Measurements from ENCODE around the gene EFHD2. TPM values are rescaled to one million over a fixed set of nuclear protein-coding genes. Genes with fewer than 3 reads are reported as not detected.

Gene EFHD2
- total RNA-seq, 1 donor from 2014 or later = 6.5 TPM

DNA sequence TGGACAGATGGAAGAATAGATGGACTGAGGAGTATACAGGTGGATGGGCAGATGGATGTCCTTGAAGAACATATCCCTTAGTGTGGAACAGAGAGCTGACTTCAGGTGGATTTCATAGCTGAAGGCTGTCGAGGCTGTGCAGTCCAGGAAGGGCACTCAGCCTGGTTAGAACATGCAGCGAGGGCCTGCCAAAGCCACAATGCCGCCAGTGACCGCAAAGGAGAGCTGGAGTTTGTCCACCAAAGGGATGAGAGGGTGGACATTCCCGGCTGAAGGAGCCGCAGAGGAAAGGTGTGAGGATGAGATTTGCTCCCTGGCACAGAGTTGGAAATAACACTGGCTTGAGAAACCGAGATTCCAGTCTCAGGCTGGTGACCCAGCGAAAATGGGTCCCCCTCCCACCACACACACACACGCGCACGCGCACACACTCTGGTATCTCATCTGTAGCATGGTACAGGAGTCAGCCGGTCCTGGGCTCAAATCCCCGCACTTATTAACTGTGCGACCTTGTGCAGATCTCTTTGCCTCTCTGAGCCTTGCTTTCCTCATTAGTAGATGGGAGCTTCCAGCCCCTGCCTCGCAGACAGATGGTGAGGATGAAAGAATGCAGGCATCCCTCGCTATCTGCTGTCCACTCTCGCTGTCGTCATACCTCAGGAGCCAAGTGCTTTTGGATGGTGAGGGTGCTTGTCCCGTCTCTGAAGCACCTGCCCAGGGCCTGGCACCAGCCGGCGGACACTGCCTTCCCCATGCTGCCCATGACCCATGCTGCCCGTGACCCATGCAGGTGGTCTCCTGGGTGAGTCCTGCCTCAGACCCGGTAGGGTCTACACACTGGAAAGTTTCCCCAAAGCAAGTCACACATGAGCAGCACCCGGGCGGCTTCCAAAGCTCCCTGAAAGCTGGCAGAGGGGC, 26.8 kb upstream of the EFHD2 start:
- Mint-ChIP-seq H3K4me1 (peaks cover 90% of the 10 kb centered on the region), H3K4me3 (peak overlapping the region; percentile 27), H3K27ac (peak overlapping the region; percentile 58), H3K27me3 (ENCODE audit: insufficient read depth, low read depth) (peaks cover 36% of the 10 kb centered on the region), H3K36me3 (no peaks in the 10 kb centered on the region), H3K9me3 (no peaks in the 10 kb centered on the region)
- no peak overlapping the region for H2AFZ ChIP-seq (replicated peaks)
- H3K9ac ChIP-seq = no peak overlapping the region
- DNase-seq (ENCODE audit: low spot score) = no peak
- H3K27ac ChIP-seq = no peak overlapping the region
- no peak for TF ChIP-seq EZH2phosphoT487 (IDR thresholded peaks at IDR 0.05)
- TF ChIP-seq EZH2 (IDR thresholded peaks at IDR 0.05) = no peak
- TF ChIP-seq CTCF (IDR thresholded peaks at IDR 0.05) = no peak
- H3K4me3 ChIP-seq = no peak overlapping the region
- H3K27me3 ChIP-seq = peaks cover 57% of the 10 kb centered on the region
- H3K4me1 ChIP-seq = peaks cover 26% of the 10 kb centered on the region
- H3K4me2 ChIP-seq = no peak overlapping the region
- no peaks in the 10 kb centered on the region for H3K79me2 ChIP-seq (ENCODE audit: low read depth)
- H3K36me3 ChIP-seq = no peaks in the 10 kb centered on the region
- peaks cover 43% of the 10 kb centered on the region for H3F3A ChIP-seq (ENCODE audit: low read depth)
- peaks cover 7% of the 10 kb centered on the region for H4K20me1 ChIP-seq (ENCODE audit: low read depth)
- no peaks in the 10 kb centered on the region for H3K9me3 ChIP-seq (ENCODE audit: low read depth)

GRCh38 chr1:15383810-15384209, 25.9 kb upstream of the EFHD2 start:
- no peaks in the 10 kb centered on the region for H3K9me3 ChIP-seq (ENCODE audit: low read depth)
- TF ChIP-seq EZH2 (IDR thresholded peaks at IDR 0.05) (no peak), EZH2phosphoT487 (IDR thresholded peaks at IDR 0.05) (no peak), CTCF (IDR thresholded peaks at IDR 0.05) (no peak)
- no peak overlapping the region for H3K9ac ChIP-seq
- Mint-ChIP-seq H3K4me1 (peaks cover 87% of the 10 kb centered on the region), H3K9me3 (no peaks in the 10 kb centered on the region), H3K27ac (peak overlapping the region; percentile 86), H3K36me3 (no peaks in the 10 kb centered on the region), H3K4me3 (peak overlapping the region; percentile 75), H3K27me3 (ENCODE audit: insufficient read depth, low read depth) (peaks cover 37% of the 10 kb centered on the region)
- H3F3A ChIP-seq (ENCODE audit: low read depth) = peaks cover 43% of the 10 kb centered on the region
- H3K79me2 ChIP-seq (ENCODE audit: low read depth) = no peaks in the 10 kb centered on the region
- H4K20me1 ChIP-seq (ENCODE audit: low read depth) = peaks cover 7% of the 10 kb centered on the region
- no peak overlapping the region for H3K27ac ChIP-seq
- no peaks in the 10 kb centered on the region for H3K36me3 ChIP-seq
- H3K4me1 ChIP-seq = peaks cover 26% of the 10 kb centered on the region
- H3K4me2 ChIP-seq = peak overlapping the region; percentile 75
- no peak overlapping the region for H2AFZ ChIP-seq (replicated peaks)
- H3K4me3 ChIP-seq = peak overlapping the region; percentile 26
- H3K27me3 ChIP-seq = peaks cover 64% of the 10 kb centered on the region
- no peak for DNase-seq (ENCODE audit: low spot score)

DNA sequence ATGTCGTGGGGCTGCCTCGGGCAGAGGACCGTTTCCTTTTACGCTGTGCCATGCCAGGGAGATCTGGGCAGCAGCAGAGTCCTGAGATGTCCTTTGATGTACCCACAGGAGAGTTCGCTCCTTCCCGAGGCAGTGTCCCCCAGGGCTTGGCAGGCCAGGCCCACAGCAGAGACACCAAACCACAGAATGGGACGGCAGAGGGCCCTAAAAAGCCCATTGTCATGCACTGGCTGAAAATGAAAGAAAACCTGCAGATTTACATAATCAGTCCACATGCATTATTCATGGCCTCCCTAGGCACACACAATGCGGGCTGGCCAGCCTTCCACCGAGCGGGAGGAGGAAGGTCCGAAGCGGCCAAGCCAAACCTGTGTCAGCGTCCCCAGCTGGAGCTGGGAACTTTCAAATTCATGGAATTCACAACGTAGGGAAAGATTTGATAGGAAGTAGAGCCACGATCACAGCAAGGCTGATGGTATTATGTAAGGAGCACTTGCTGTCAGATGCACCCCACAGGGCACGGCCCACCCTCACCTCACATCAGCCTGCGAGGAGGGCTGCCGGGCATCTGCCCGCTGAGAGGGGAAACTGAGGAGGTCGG, 25.3 kb upstream of the EFHD2 start:
- peak overlapping the region; percentile 75 for H3K4me3 Mint-ChIP-seq
- H3K4me1 Mint-ChIP-seq = peaks cover 82% of the 10 kb centered on the region

More for the DNA sequence above, 25.3 kb upstream of the EFHD2 start:
- H3K36me3 ChIP-seq = no peaks in the 10 kb centered on the region
- no peaks in the 10 kb centered on the region for H3K9me3 ChIP-seq (ENCODE audit: low read depth)
- peak; percentile 93 for DNase-seq (ENCODE audit: low spot score)
- H3K36me3 Mint-ChIP-seq = no peaks in the 10 kb centered on the region
- H3K27ac Mint-ChIP-seq = peak overlapping the region; percentile 86
- peak overlapping the region; percentile 26 for H3K4me3 ChIP-seq
- H3K9ac ChIP-seq = no peak overlapping the region
- peaks cover 43% of the 10 kb centered on the region for H3F3A ChIP-seq (ENCODE audit: low read depth)
- TF ChIP-seq CTCF (IDR thresholded peaks at IDR 0.05) (no peak), EZH2 (IDR thresholded peaks at IDR 0.05) (peak; percentile 1)
- peaks cover 7% of the 10 kb centered on the region for H4K20me1 ChIP-seq (ENCODE audit: low read depth)
- no peak overlapping the region for H3K27ac ChIP-seq
- H2AFZ ChIP-seq (replicated peaks) = no peak overlapping the region
- peaks cover 66% of the 10 kb centered on the region for H3K27me3 ChIP-seq
- peaks cover 26% of the 10 kb centered on the region for H3K4me1 ChIP-seq
- no peaks in the 10 kb centered on the region for H3K9me3 Mint-ChIP-seq
- H3K27me3 Mint-ChIP-seq (ENCODE audit: insufficient read depth, low read depth) = peaks cover 38% of the 10 kb centered on the region
- peak overlapping the region; percentile 75 for H3K4me2 ChIP-seq
- no peaks in the 10 kb centered on the region for H3K79me2 ChIP-seq (ENCODE audit: low read depth)
